RWPE2 (cell line): ENCODE data around the gene IDE.

Experiments
- ATAC-seq: fragments of 200-7000 bp; cut with Tn5 transposase; 3 replicates; pipeline ENCODE4 v1.9.1; 2021; ENCODE audit warnings: low read depth
- DNase-seq: peaks from one replicate; pipeline ENCODE4 v3.0.0-alpha.2; 2020; ENCODE audit warnings: low spot score
- H3K27ac ChIP-seq: fragments of 450-650 bp; 2 replicates; pipeline ENCODE4 v1.5.1; 2017; ENCODE audit warnings: mild to moderate bottlenecking; ENCODE audit not compliant: poor library complexity, severe bottlenecking
- H3K27me3 ChIP-seq: fragments of 250-450 bp; sonication (Bioruptor Pico); 2 replicates; pipeline ENCODE4 v1.5.1; 2021; ENCODE audit warnings: mild to moderate bottlenecking, moderate library complexity; ENCODE audit not compliant: insufficient read depth, poor library complexity, severe bottlenecking
- H3K36me3 ChIP-seq: fragments of 250-450 bp; sonication (Bioruptor Pico); 2 replicates; pipeline ENCODE4 v1.5.1; 2020; ENCODE audit warnings: low read depth, mild to moderate bottlenecking, moderate library complexity
- H3K4me1 ChIP-seq: fragments of 250-450 bp; sonication (Bioruptor Pico); 2 replicates; pipeline ENCODE4 v1.5.1; 2021; ENCODE audit warnings: mild to moderate bottlenecking, moderate library complexity; ENCODE audit not compliant: insufficient read depth, poor library complexity, severe bottlenecking
- H3K4me3 ChIP-seq: fragments of 250-450 bp; sonication (Bioruptor Pico); 2 replicates; pipeline ENCODE4 v1.5.1; 2021; ENCODE audit warnings: mild to moderate bottlenecking, moderate library complexity; ENCODE audit not compliant: severe bottlenecking
- H3K9me3 ChIP-seq: fragments of 250-450 bp; sonication (Bioruptor Pico); 2 replicates; pipeline ENCODE4 v1.5.1; 2021; ENCODE audit warnings: mild to moderate bottlenecking, moderate library complexity; ENCODE audit not compliant: severe bottlenecking
- CTCF ChIP-seq: fragments of 450-650 bp; IDR thresholded peaks from one replicate; pipeline ENCODE4 v1.5.1; 2017; ENCODE audit warnings: mild to moderate bottlenecking, moderate library complexity; ENCODE audit not compliant: poor library complexity, severe bottlenecking

Gene IDE

GRCh38 chr10:92432596-92432995, 141.3 kb downstream of the IDE start:
- no peak overlapping the region for H3K27ac ChIP-seq
- TF ChIP-seq CTCF = no peak
- H3K9me3 ChIP-seq = no peaks in the 10 kb centered on the region
- ATAC-seq (no peak), DNase-seq (no peak)
- no peaks in the 10 kb centered on the region for H3K27me3 ChIP-seq
- H3K4me3 ChIP-seq = no peak overlapping the region
- H3K36me3 ChIP-seq = no peaks in the 10 kb centered on the region
- H3K4me1 ChIP-seq = no peaks in the 10 kb centered on the region

- no peaks in the 10 kb centered on the region for H3K4me1 ChIP-seq
- H3K27ac ChIP-seq = no peak overlapping the region
- DNase-seq = no peak
- H3K9me3 ChIP-seq = no peaks in the 10 kb centered on the region
- no peaks in the 10 kb centered on the region for H3K36me3 ChIP-seq
- ATAC-seq = no peak
- no peaks in the 10 kb centered on the region for H3K27me3 ChIP-seq
- no peak overlapping the region for H3K4me3 ChIP-seq
- no peak for TF ChIP-seq CTCF
Measured at GRCh38 chr10:92430103-92430502, 143.8 kb downstream of the IDE start.

GRCh38 chr10:92421550-92421949, 152.3 kb downstream of the IDE start:
- Histone ChIP-seq H3K36me3 (no peaks in the 10 kb centered on the region), H3K27me3 (no peaks in the 10 kb centered on the region), H3K4me3 (no peak overlapping the region), H3K4me1 (no peaks in the 10 kb centered on the region), H3K9me3 (no peaks in the 10 kb centered on the region), H3K27ac (no peak overlapping the region)
- no peak for TF ChIP-seq CTCF
- DNase-seq (no peak), ATAC-seq (no peak)

- no peaks in the 10 kb centered on the region for H3K36me3 ChIP-seq
- H3K9me3 ChIP-seq = no peaks in the 10 kb centered on the region
- H3K4me3 ChIP-seq = no peak overlapping the region
- no peak overlapping the region for H3K27ac ChIP-seq
- no peak for ATAC-seq
- TF ChIP-seq CTCF = no peak
- H3K4me1 ChIP-seq = no peaks in the 10 kb centered on the region
- no peaks in the 10 kb centered on the region for H3K27me3 ChIP-seq
- no peak for DNase-seq
Measured at GRCh38 chr10:92420546-92421275, 153.2 kb downstream of the IDE start.
